ENCODE results near the gene ZNF276.
A peak's percentile ranks its signal among the peaks of the same experiment; 100 is the strongest.

Gene ZNF276

GRCh38 chr16:89711601-89712273 lies 9.6 kb upstream of the ZNF276 start:
- peak overlapping the region; percentile 57; the same call in 1 of the 2 replicates for H3K27ac ChIP-seq
- no peak for TF ChIP-seq CTCF (conservative IDR thresholded peaks at IDR 0.05)

GRCh38 chr16:89712274-89712781 lies 9.0 kb upstream of the ZNF276 start:
- peak overlapping the region; percentile 57; the same call in 1 of the 2 replicates for H3K27ac ChIP-seq
- no peak for TF ChIP-seq CTCF (conservative IDR thresholded peaks at IDR 0.05)

GRCh38 chr16:89716493-89716892 lies 4.8 kb upstream of the ZNF276 start:
- TF ChIP-seq CTCF (conservative IDR thresholded peaks at IDR 0.05), result no peak
- no peak overlapping the region for H3K27ac ChIP-seq

GRCh38 chr16:89716916-89717687 lies 4.2 kb upstream of the ZNF276 start:
- no peak overlapping the region for H3K27ac ChIP-seq
- no peak for TF ChIP-seq CTCF (conservative IDR thresholded peaks at IDR 0.05)

GRCh38 chr16:89717688-89718505 lies 3.4 kb upstream of the ZNF276 start:
- H3K27ac ChIP-seq, result no peak overlapping the region
- TF ChIP-seq CTCF (conservative IDR thresholded peaks at IDR 0.05), result no peak

- H3K27ac ChIP-seq, result peak overlapping the region; percentile 76
- TF ChIP-seq CTCF (conservative IDR thresholded peaks at IDR 0.05), result no peak
Measured at GRCh38 chr16:89720551-89720812, 855 bp upstream of the ZNF276 start.
